H1 (cell line): ENCODE measurements around the gene ADAMTS20. TPM values are rescaled to one million over a fixed set of nuclear protein-coding genes. Genes with fewer than 3 reads are reported as not detected.

Experiments used
- CTCF ChIA-PET: fragments of 300-600 bp; sonication (Branson Sonifier 250); formaldehyde crosslinking; loops from one replicate; lab custom pipeline; 2021; ENCODE audit not compliant: partially characterized antibody; lab: Charles Lee
- POLR2A ChIA-PET: fragments of 300-600 bp; sonication (Branson Sonifier 250); formaldehyde crosslinking; loops from one replicate; lab custom pipeline; 2021; ENCODE audit warnings: inconsistent platforms; ENCODE audit not compliant: partially characterized antibody; lab: Charles Lee
- DNase-seq, 2 experiments: peaks; one replicate each; pipeline versions ENCODE4 v3.0.0 to v3.0.0-alpha.2; 2010 to 2022; ENCODE audit warnings: low spot score in 2 of 2, low read depth in 1 of 2, mixed read lengths in 1 of 2
- FAIRE-seq: peaks from 2 replicates; lab custom pipeline; 2011; peaks lifted over from hg19 to GRCh38; lab: Jason Lieb, UNC
- H2AFZ ChIP-seq: 2 replicates; pipeline ENCODE4 v1.8.1; 2012; ENCODE audit warnings: low read length, inconsistent platforms
- H2AK5ac ChIP-seq: 2 replicates; pipeline ENCODE4 v1.6.1; 2013; ENCODE audit warnings: low read depth, low read length
- H2BK120ac ChIP-seq: replicated peaks from 2 replicates; pipeline ENCODE3; 2013; ENCODE audit warnings: low read depth, low read length, inconsistent platforms
- H2BK12ac ChIP-seq: 2 replicates; pipeline ENCODE4 v1.6.1; 2013; ENCODE audit warnings: low read depth, low read length
- H2BK15ac ChIP-seq: 2 replicates; pipeline ENCODE4 v1.6.1; 2013; ENCODE audit warnings: low read length
- H2BK20ac ChIP-seq: 2 replicates; pipeline ENCODE4 v1.6.1; 2013; ENCODE audit warnings: low read length
- H2BK5ac ChIP-seq: 2 replicates; pipeline ENCODE4 v1.6.1; 2013; ENCODE audit warnings: low read depth, low read length
- H3K14ac ChIP-seq: 2 replicates; pipeline ENCODE4 v1.6.1; 2013; ENCODE audit warnings: inconsistent platforms; ENCODE audit not compliant: insufficient read length
- H3K18ac ChIP-seq: 2 replicates; pipeline ENCODE4 v1.6.1; 2013; ENCODE audit warnings: low read length; ENCODE audit errors: extremely low read depth
- H3K23ac ChIP-seq: 2 replicates; pipeline ENCODE4 v1.6.1; 2013; ENCODE audit warnings: inconsistent platforms; ENCODE audit not compliant: insufficient read length
- H3K23me2 ChIP-seq: 2 replicates; pipeline ENCODE4 v1.6.1; 2013; ENCODE audit warnings: low read depth, low read length
- H3K27ac ChIP-seq: 2 replicates; pipeline ENCODE4 v1.6.1; 2011; ENCODE audit warnings: low read depth, low read length, inconsistent platforms
- H3K27me3 ChIP-seq, 4 experiments: replicated peaks in 1 of 4; 1 replicate in 1 of 4; 2 replicates in 3 of 4; pipeline versions ENCODE4 v1.6.1 to v1.8.1; 2011 to 2013; ENCODE audit warnings: low read length in 3 of 4, mild to moderate bottlenecking in 3 of 4, inconsistent platforms in 2 of 4, mixed read lengths in 2 of 4, moderate library complexity in 1 of 4; ENCODE audit not compliant: control insufficient read depth in 3 of 4, insufficient read depth in 3 of 4; ENCODE audit errors: extremely low read depth in 1 of 4
- H3K36me3 ChIP-seq, 4 experiments: 2 replicates each; pipeline versions ENCODE4 v1.6.1 to v1.8.1; 2011 to 2013; ENCODE audit warnings: mild to moderate bottlenecking in 4 of 4, low read length in 3 of 4, moderate library complexity in 2 of 4, control low read depth in 1 of 4, inconsistent platforms in 1 of 4; ENCODE audit not compliant: insufficient read depth in 4 of 4, control insufficient read depth in 2 of 4
- H3K4ac ChIP-seq: replicated peaks from 2 replicates; pipeline ENCODE3; 2013; ENCODE audit warnings: low read length, low read depth, mixed read lengths, inconsistent platforms; ENCODE audit not compliant: insufficient read length
- H3K4me1 ChIP-seq, 4 experiments: replicated peaks in 1 of 4; 1 replicate in 1 of 4; 2 replicates in 3 of 4; pipeline versions ENCODE4 v1.6.1 to v1.8.1; 2011 to 2013; ENCODE audit warnings: low read length in 3 of 4, inconsistent platforms in 2 of 4, mixed read lengths in 1 of 4; ENCODE audit not compliant: insufficient read depth in 4 of 4, control insufficient read depth in 3 of 4
- H3K4me2 ChIP-seq, 2 experiments: 2 replicates each; pipeline versions ENCODE4 v1.6.1 to v1.8.1; 2011 to 2013; ENCODE audit warnings: low read depth in 2 of 2, low read length in 2 of 2, control low read depth in 1 of 2, inconsistent platforms in 1 of 2, mild to moderate bottlenecking in 1 of 2; ENCODE audit not compliant: insufficient read depth in 1 of 2
- H3K4me3 ChIP-seq, 4 experiments: fragments of 200-600, 300-600 bp in 1 of 4; sonication (generic), shearing (Covaris generic), sonication (Bioruptor Twin) in 1 of 4; 2 replicates each; pipeline versions ENCODE4 v1.5.1 to v1.8.1; 2011 to 2016; ENCODE audit warnings: low read length in 4 of 4, low read depth in 3 of 4, control low read depth in 2 of 4, inconsistent platforms in 2 of 4, mild to moderate bottlenecking in 2 of 4, mixed read lengths in 1 of 4, moderate library complexity in 1 of 4; ENCODE audit not compliant: insufficient read depth in 2 of 4; ENCODE audit errors: extremely low read depth in 1 of 4
- H3K56ac ChIP-seq: replicated peaks from 2 replicates; pipeline ENCODE3; 2013; ENCODE audit warnings: low read depth, mild to moderate bottlenecking, mixed read lengths, low read length, inconsistent platforms; ENCODE audit not compliant: insufficient read length
- H3K79me1 ChIP-seq: 2 replicates; pipeline ENCODE4 v1.6.1; 2013; ENCODE audit warnings: low read depth, low read length, control low read depth
- H3K79me2 ChIP-seq, 2 experiments: 2 replicates each; pipeline versions ENCODE4 v1.6.1 to v1.8.1; 2012 to 2013; ENCODE audit warnings: low read length in 2 of 2, mild to moderate bottlenecking in 2 of 2, inconsistent platforms in 1 of 2; ENCODE audit not compliant: insufficient read depth in 2 of 2, control insufficient read depth in 1 of 2
- H3K9ac ChIP-seq, 4 experiments: replicated peaks in 1 of 4; 1 replicate in 1 of 4; 2 replicates in 3 of 4; pipeline versions ENCODE4 v1.6.1 to v1.8.1; 2011 to 2013; ENCODE audit warnings: low read depth in 3 of 4, low read length in 3 of 4, control low read depth in 2 of 4, mild to moderate bottlenecking in 2 of 4, moderate library complexity in 2 of 4, inconsistent platforms in 1 of 4; ENCODE audit errors: extremely low read depth in 1 of 4
- H3K9me3 ChIP-seq, 2 experiments: 2 replicates each; pipeline versions ENCODE4 v1.6.1 to v1.8.1; 2012 to 2013; ENCODE audit warnings: mild to moderate bottlenecking in 2 of 2, moderate library complexity in 2 of 2, control low read depth in 1 of 2, inconsistent platforms in 1 of 2, low read depth in 1 of 2, low read length in 1 of 2, mixed read lengths in 1 of 2; ENCODE audit not compliant: insufficient read depth in 2 of 2
- H4K20me1 ChIP-seq, 2 experiments: replicated peaks in 1 of 2; 2 replicates each; pipeline versions ENCODE3 to v1.8.1; 2011 to 2013; ENCODE audit warnings: inconsistent platforms in 2 of 2, low read length in 2 of 2, mild to moderate bottlenecking in 1 of 2; ENCODE audit not compliant: insufficient read depth in 2 of 2, control insufficient read depth in 1 of 2
- H4K5ac ChIP-seq: 2 replicates; pipeline ENCODE4 v1.6.1; 2013; ENCODE audit warnings: low read length, low read depth, mixed read lengths, inconsistent platforms; ENCODE audit not compliant: insufficient read length
- H4K8ac ChIP-seq: 2 replicates; pipeline ENCODE4 v1.8.0; 2013; ENCODE audit warnings: mild to moderate bottlenecking, moderate library complexity, low read length, inconsistent platforms; ENCODE audit not compliant: insufficient read depth; ENCODE audit errors: extremely low read depth
- H4K91ac ChIP-seq: replicated peaks from 2 replicates; pipeline ENCODE3; 2013; ENCODE audit warnings: low read length, mixed read lengths, inconsistent platforms; ENCODE audit not compliant: insufficient read length
- CHD1 ChIP-seq: IDR thresholded peaks from 2 replicates; pipeline ENCODE4 v1.6.1; 2012; ENCODE audit warnings: low read depth, low read length, improper control_type of control experiment
- CREB1 ChIP-seq: IDR thresholded peaks from 2 replicates; pipeline ENCODE4 v1.6.1; 2012; ENCODE audit warnings: inconsistent platforms
- JUND ChIP-seq: IDR thresholded peaks from 2 replicates; pipeline ENCODE4 v1.6.1; 2011; ENCODE audit warnings: mild to moderate bottlenecking, improper control_type of control experiment, low read length
- KDM1A ChIP-seq: fragments of 200-600, 300-600 bp; sonication (generic); IDR thresholded peaks from 2 replicates; pipeline ENCODE4 v1.7.1; 2016; ENCODE audit warnings: mild to moderate bottlenecking, low read length, borderline replicate concordance
- TAF1 ChIP-seq: IDR thresholded peaks from 2 replicates; pipeline ENCODE4 v1.6.1; 2011; ENCODE audit warnings: mild to moderate bottlenecking, low read depth, low read length
- TEAD4 ChIP-seq: IDR thresholded peaks from 2 replicates; pipeline ENCODE4 v1.6.1; 2012; ENCODE audit warnings: low read depth, low read length, inconsistent platforms, mixed read lengths
- WGBS, 2 experiments: shearing (Covaris generic) in 1 of 2; methylation state at CpG; one replicate each; pipeline versions ENCODE4 v1.1.6 to v1.1.7; 2013 to 2015; ENCODE audit warnings: low lambda C conversion rate in 2 of 2, mixed read lengths in 2 of 2, inconsistent platforms in 1 of 2, low coverage in 1 of 2, missing lambda C conversion rate in 1 of 2; ENCODE audit not compliant: insufficient replicate concordance in 2 of 2, insufficient coverage in 1 of 2, insufficient read length in 1 of 2; ENCODE audit errors: extremely low coverage in 1 of 2, missing lambda C conversion rate in 1 of 2; 5-methylcytosine and 5-hydroxymethylcytosine counted together
- polyA plus RNA-seq, 7 experiments: library from polyadenylated mRNA; depleted of rRNA in 3 of 7; stranded (reverse) in 5 of 7; unstranded in 2 of 7; fragments of >200 nt in 5 of 7; fragments of 200-250 nt in 2 of 7; gene quantifications; 1 replicate in 5 of 7; 2 replicates in 1 of 7; 4 replicates in 1 of 7; pipeline versions ENCODE4 v1.2.1 to v1.2.3, GENCODE V29; 2011 to 2013; ENCODE audit warnings: missing spikeins in 2 of 7, mixed read lengths in 2 of 7
- total RNA-seq: library from RNA; stranded (reverse); fragmentation: NEBNext Ultra II Directional; extraction: Animal tissue kit (Norgen Biotek cat#: 25700); gene quantifications from 2 replicates; pipeline ENCODE4 v1.2.1, GENCODE V29; 2021
- TF ChIP-seq, protein P1 (sequence below): IDR thresholded peaks from 2 replicates; pipeline ENCODE4 v1.6.1; 2011; ENCODE audit warnings: low read depth, mild to moderate bottlenecking, low read length; ENCODE audit not compliant: insufficient read depth
- TF ChIP-seq, protein P2 (sequence below): IDR thresholded peaks from 2 replicates; pipeline ENCODE4 v1.6.1; 2011; ENCODE audit warnings: low read length, improper control_type of control experiment

Gene ADAMTS20
- total and polyA plus RNA-seq, 2 of the 8 experiments (the other 6 are each of a cell fraction or from before 2014, with no cell fraction given): 2.9 to 5.1 TPM

DNA sequence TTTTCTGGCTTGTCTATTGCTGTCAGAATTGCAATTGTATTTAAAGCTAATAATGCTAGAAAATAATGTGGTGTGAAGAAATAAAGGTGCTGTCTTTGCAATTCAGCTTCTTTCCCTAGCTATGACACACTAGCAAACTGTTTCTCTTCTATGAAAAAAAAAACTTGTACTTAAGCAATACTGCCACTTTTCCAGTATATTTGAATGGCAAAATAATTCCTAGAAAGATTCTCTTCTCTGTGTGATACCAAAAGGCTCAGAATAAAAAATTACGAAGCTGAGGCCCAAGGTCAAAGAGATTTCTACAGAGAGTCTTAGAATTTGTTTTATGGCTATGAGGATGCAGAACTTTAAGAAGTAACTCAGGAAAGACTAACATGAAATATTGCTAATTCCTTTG, 235.5 kb downstream of the ADAMTS20 start:
- CTCF ChIA-PET: no interaction called here
- Histone ChIP-seq H3K9me3 (no peaks in the 10 kb centered on the region), H2BK15ac (no peak overlapping the region), H3K18ac (no peak overlapping the region), H3K79me1 (no peaks in the 10 kb centered on the region), H4K20me1 (no peaks in the 10 kb centered on the region), H3K56ac (no peak overlapping the region), H3K14ac (no peak overlapping the region), H2BK5ac (no peak overlapping the region), H3K9ac (no peak overlapping the region), H4K8ac (no peak overlapping the region), H2BK12ac (no peak overlapping the region), H4K91ac (no peak overlapping the region), H3K4me3 (no peak overlapping the region), H3K23ac (no peak overlapping the region), H3K23me2 (no peaks in the 10 kb centered on the region), H2BK20ac (no peak overlapping the region), H3K27ac (no peak overlapping the region), H3K4me2 (no peak overlapping the region), H3K27me3 (no peaks in the 10 kb centered on the region), H3K36me3 (no peaks in the 10 kb centered on the region), H2AK5ac (no peak overlapping the region), H3K4ac (no peak overlapping the region), H2BK120ac (no peak overlapping the region), H2AFZ (no peak overlapping the region), H4K5ac (no peak overlapping the region), H3K4me1 (no peaks in the 10 kb centered on the region; a peak in 1 of 7 replicates), H3K79me2 (no peaks in the 10 kb centered on the region)
- TF ChIP-seq JUND (no peak), KDM1A (no peak), TEAD4 (no peak), CHD1 (no peak), TAF1 (no peak), CREB1 (no peak)
- TF ChIP-seq, protein P1, sequence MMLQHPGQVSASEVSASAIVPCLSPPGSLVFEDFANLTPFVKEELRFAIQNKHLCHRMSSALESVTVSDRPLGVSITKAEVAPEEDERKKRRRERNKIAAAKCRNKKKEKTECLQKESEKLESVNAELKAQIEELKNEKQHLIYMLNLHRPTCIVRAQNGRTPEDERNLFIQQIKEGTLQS: no peak
- TF ChIP-seq, protein P2, sequence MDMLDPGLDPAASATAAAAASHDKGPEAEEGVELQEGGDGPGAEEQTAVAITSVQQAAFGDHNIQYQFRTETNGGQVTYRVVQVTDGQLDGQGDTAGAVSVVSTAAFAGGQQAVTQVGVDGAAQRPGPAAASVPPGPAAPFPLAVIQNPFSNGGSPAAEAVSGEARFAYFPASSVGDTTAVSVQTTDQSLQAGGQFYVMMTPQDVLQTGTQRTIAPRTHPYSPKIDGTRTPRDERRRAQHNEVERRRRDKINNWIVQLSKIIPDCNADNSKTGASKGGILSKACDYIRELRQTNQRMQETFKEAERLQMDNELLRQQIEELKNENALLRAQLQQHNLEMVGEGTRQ: no peak
- WGBS, 2 experiments: 96% methylated on average over 1 of the region's 1 CpG; no CpG with 5 or more reads in 1 of the 2 experiments
- POLR2A ChIA-PET: no interaction called here
- FAIRE-seq (no peak), DNase-seq (no peak)
